C4-2B (cell line): Measurements from ENCODE around the gene B3GALT6.

ENCODE experiments used
- H3K27ac ChIP-seq: fragments of 450-650 bp; 2 replicates; pipeline ENCODE4 v1.5.1; 2017
- CTCF ChIP-seq: fragments of 450-650 bp; conservative IDR thresholded peaks from 2 replicates; pipeline ENCODE4 v1.5.1; 2017; ENCODE audit warnings: mild to moderate bottlenecking
- ZFX ChIP-seq: fragments of 450-650 bp; IDR thresholded peaks from 2 replicates; pipeline ENCODE4 v1.6.1; 2017

The B3GALT6 gene

GRCh38 chr1:1280782-1281481 is 48.9 kb downstream of the B3GALT6 start:
- TF ChIP-seq ZFX, result no peak
- no peak for TF ChIP-seq CTCF
- H3K27ac ChIP-seq, result peak overlapping the region; percentile 52

DNA sequence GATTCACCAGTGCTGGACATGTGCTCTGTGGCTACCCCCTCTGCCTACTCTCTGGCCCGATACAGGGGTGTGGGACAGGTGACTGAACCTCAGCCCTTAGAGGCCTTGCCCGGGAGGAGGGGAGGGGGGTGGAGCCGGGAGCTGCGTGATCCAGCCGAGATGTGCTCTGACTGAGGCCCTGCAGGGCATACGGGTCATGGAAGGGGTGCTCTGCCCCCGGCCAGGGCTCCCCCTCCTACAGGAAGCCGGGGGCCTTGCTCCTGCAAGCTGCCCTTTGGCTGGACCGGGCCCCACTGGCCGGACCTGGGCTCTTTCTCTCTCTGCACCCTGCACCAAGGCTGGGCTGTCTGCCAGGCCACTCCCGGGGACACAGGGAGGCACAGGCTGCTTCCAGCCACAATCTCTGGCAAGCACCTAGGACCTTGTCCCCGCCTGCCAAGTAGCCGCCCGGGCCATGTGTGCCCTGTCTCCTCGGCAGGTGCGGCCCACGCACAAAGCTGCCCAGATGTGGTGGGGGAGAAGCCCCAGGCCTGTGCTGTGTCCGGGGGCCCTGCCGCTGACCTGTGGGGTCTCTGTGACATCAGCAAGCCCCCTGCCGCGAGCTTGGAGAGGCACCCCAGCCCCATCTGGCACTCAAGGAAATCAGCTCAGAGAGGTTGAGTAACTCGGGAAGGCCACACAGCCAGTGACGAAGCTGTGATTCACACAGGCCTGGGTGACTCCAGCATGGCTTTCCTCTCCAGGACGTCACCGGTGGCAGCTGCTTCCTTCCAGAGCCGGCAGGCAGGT is 49.7 kb downstream of the B3GALT6 start:
- H3K27ac ChIP-seq, result peak overlapping the region; percentile 52
- TF ChIP-seq CTCF (no peak), ZFX (peak; percentile 42; the same call in 1 of the 2 replicates)

DNA sequence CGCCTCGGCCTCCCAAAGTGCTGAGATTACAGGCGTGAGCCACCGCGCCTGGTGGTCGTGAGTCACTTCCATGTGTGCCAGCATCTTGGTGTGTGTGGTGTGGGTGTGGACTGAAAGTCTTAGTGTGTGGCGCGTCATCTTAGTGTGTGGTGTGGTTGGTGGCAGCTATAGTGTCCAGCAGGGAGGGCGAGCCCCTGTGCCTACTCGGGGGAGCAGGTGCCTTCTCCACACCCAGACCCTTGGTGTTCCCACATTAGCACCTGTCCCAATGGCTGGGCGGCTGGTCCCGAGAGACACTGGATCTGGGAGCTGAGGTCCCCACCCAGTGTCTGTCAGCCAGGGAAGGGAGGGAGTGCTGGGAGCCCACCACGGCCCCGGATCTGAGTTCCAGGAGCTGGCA is 51.0 kb downstream of the B3GALT6 start:
- no peak overlapping the region for H3K27ac ChIP-seq
- TF ChIP-seq CTCF, result no peak
- no peak for TF ChIP-seq ZFX

GRCh38 chr1:1283821-1284220 is 51.8 kb downstream of the B3GALT6 start:
- no peak overlapping the region for H3K27ac ChIP-seq
- no peak for TF ChIP-seq CTCF
- no peak for TF ChIP-seq ZFX
